Neural cell (in vitro differentiated cells): ENCODE data around the gene IP6K1. TPM values are rescaled to one million over a fixed set of nuclear protein-coding genes. Genes with fewer than 3 reads are reported as not detected.

Source experiments
- H2AFZ ChIP-seq: fragments of 200-600, 300-800 bp; sonication (generic), shearing (Covaris generic); 2 replicates; pipeline ENCODE4 v1.6.0; 2014; ENCODE audit warnings: low read depth, mild to moderate bottlenecking, antibody characterized with exemption, low read length, moderate library complexity
- H3F3A ChIP-seq: fragments of 200-600 bp; shearing (Covaris generic); 2 replicates; pipeline ENCODE4 v1.6.1; 2016; ENCODE audit warnings: mild to moderate bottlenecking, moderate library complexity, mixed read lengths, antibody characterized with exemption, low read length; ENCODE audit not compliant: insufficient read depth, poor library complexity, severe bottlenecking
- H3K27ac ChIP-seq: fragments of 200-600, 300-800 bp; sonication (generic), shearing (Covaris generic); 2 replicates; pipeline ENCODE4 v1.5.1; 2014; ENCODE audit warnings: mild to moderate bottlenecking, low read length, moderate library complexity
- H3K27me3 ChIP-seq: fragments of 300-800, 200-600 bp; sonication (generic), shearing (Covaris generic); 2 replicates; pipeline ENCODE4 v1.6.0; 2014; ENCODE audit warnings: mild to moderate bottlenecking, low read depth, low read length, moderate library complexity; ENCODE audit not compliant: insufficient read depth
- H3K36me3 ChIP-seq: fragments of 300-800, 200-600 bp; sonication (generic), shearing (Covaris generic); 2 replicates; pipeline ENCODE4 v1.5.1; 2014; ENCODE audit warnings: mild to moderate bottlenecking, antibody characterized with exemption, low read length, moderate library complexity; ENCODE audit not compliant: insufficient read depth
- H3K4me2 ChIP-seq: fragments of 300-800, 200-600 bp; sonication (generic), shearing (Covaris generic); 2 replicates; pipeline ENCODE4 v1.6.0; 2014; ENCODE audit warnings: mild to moderate bottlenecking, low read length
- H3K4me3 ChIP-seq: fragments of 300-800, 200-600 bp; sonication (generic), shearing (Covaris generic); 2 replicates; pipeline ENCODE4 v1.5.1; 2014; ENCODE audit warnings: mild to moderate bottlenecking, low read length, moderate library complexity
- H3K79me2 ChIP-seq: fragments of 200-600 bp; shearing (Covaris generic); replicated peaks from 2 replicates; pipeline ENCODE4 v1.6.0; 2014; ENCODE audit warnings: mild to moderate bottlenecking, low read length, moderate library complexity; ENCODE audit not compliant: insufficient read depth
- H3K9ac ChIP-seq: fragments of 300-800, 200-600 bp; sonication (generic), shearing (Covaris generic); 2 replicates; pipeline ENCODE4 v1.6.1; 2016; ENCODE audit warnings: mild to moderate bottlenecking, low read length, mixed read lengths
- H3K9me2 ChIP-seq: fragments of 200-600 bp; shearing (Covaris generic); 2 replicates; pipeline ENCODE4 v1.6.1; 2016; ENCODE audit warnings: mild to moderate bottlenecking, low read length, mixed read lengths; ENCODE audit not compliant: insufficient read depth
- H3K9me3 ChIP-seq: fragments of 200-600, 300-800 bp; sonication (generic), shearing (Covaris generic); 2 replicates; pipeline ENCODE4 v1.6.1; 2016; ENCODE audit warnings: mild to moderate bottlenecking, mixed run types, low read length, moderate library complexity, mixed read lengths
- H4K20me1 ChIP-seq: fragments of 200-600 bp; shearing (Covaris generic); 2 replicates; pipeline ENCODE4 v1.6.1; 2016; ENCODE audit warnings: mild to moderate bottlenecking, mixed run types; ENCODE audit not compliant: insufficient read depth
- CTCF ChIP-seq: fragments of 450-650 bp; IDR thresholded peaks from 2 replicates; pipeline ENCODE4 v1.5.1; 2014; ENCODE audit warnings: antibody characterized with exemption, mild to moderate bottlenecking, moderate library complexity; ENCODE audit not compliant: poor library complexity, severe bottlenecking
- EP300 ChIP-seq: fragments of 450-650 bp; conservative IDR thresholded peaks from 2 replicates; pipeline ENCODE4 v1.6.1; 2014; ENCODE audit warnings: antibody characterized with exemption, mild to moderate bottlenecking, moderate library complexity; ENCODE audit not compliant: poor library complexity, severe bottlenecking
- EZH2 ChIP-seq: fragments of 200-600, 300-800 bp; shearing (Covaris generic), sonication (generic); IDR thresholded peaks from 2 replicates; pipeline ENCODE4 v1.6.1; 2014; ENCODE audit warnings: antibody characterized with exemption, low read length, borderline replicate concordance, mild to moderate bottlenecking; ENCODE audit not compliant: insufficient read depth, poor library complexity, severe bottlenecking
- MXI1 ChIP-seq: fragments of 450-650 bp; conservative IDR thresholded peaks from 2 replicates; pipeline ENCODE4 v1.6.1; 2014; ENCODE audit warnings: antibody characterized with exemption, mild to moderate bottlenecking; ENCODE audit not compliant: poor library complexity, severe bottlenecking
- POLR2AphosphoS5 ChIP-seq: IDR thresholded peaks from 2 replicates; pipeline ENCODE4 v1.6.1; 2012
- RAD21 ChIP-seq: fragments of 450-650 bp; conservative IDR thresholded peaks from 2 replicates; pipeline ENCODE4 v1.6.1; 2014; ENCODE audit warnings: antibody characterized with exemption, mild to moderate bottlenecking, moderate library complexity
- REST ChIP-seq: IDR thresholded peaks from 2 replicates; pipeline ENCODE4 v1.6.1; 2012; ENCODE audit warnings: borderline replicate concordance
- SMC3 ChIP-seq: fragments of 450-650 bp; conservative IDR thresholded peaks from 2 replicates; pipeline ENCODE4 v1.6.1; 2014; ENCODE audit warnings: antibody characterized with exemption, mild to moderate bottlenecking, moderate library complexity; ENCODE audit not compliant: poor library complexity
- TAF1 ChIP-seq: IDR thresholded peaks from 2 replicates; pipeline ENCODE4 v1.6.1; 2012; ENCODE audit warnings: low read depth
- polyA plus RNA-seq: library from polyadenylated mRNA; depleted of rRNA; stranded (reverse); fragments of >200 nt; gene quantifications from 2 replicates; pipeline ENCODE4 v1.2.3, GENCODE V29; 2014

Gene IP6K1
- polyA plus RNA-seq, 1 donor from 2014 or later = 52.7 TPM

GRCh38 chr3:49718858-49719213 lies 67.5 kb downstream of the IP6K1 start:
- no peaks in the 10 kb centered on the region for H3K9me3 ChIP-seq
- H3K36me3 ChIP-seq = peaks cover 3% of the 10 kb centered on the region
- no peaks in the 10 kb centered on the region for H3F3A ChIP-seq
- H3K4me3 ChIP-seq = peak overlapping the region; percentile 72
- peak overlapping the region; percentile 30 for H3K9ac ChIP-seq
- peak overlapping the region; percentile 41 for H3K4me2 ChIP-seq
- TF ChIP-seq REST = no peak
- TF ChIP-seq EZH2 = no peak
- no peak for TF ChIP-seq POLR2AphosphoS5
- no peak for TF ChIP-seq CTCF
- no peak for TF ChIP-seq EP300
- no peak for TF ChIP-seq TAF1
- no peak for TF ChIP-seq MXI1
- TF ChIP-seq SMC3 = no peak
- TF ChIP-seq RAD21 = no peak
- H3K79me2 ChIP-seq = no peaks in the 10 kb centered on the region
- no peak overlapping the region for H2AFZ ChIP-seq
- no peaks in the 10 kb centered on the region for H3K27me3 ChIP-seq
- H3K9me2 ChIP-seq = no peaks in the 10 kb centered on the region
- H3K27ac ChIP-seq = peak overlapping the region; percentile 28
- H4K20me1 ChIP-seq = no peaks in the 10 kb centered on the region

- Histone ChIP-seq H3K9me3 (no peaks in the 10 kb centered on the region), H4K20me1 (no peaks in the 10 kb centered on the region), H3K9ac (no peak overlapping the region), H3K79me2 (no peaks in the 10 kb centered on the region), H2AFZ (no peak overlapping the region), H3K4me3 (peak overlapping the region; percentile 72), H3K27ac (no peak overlapping the region), H3K27me3 (no peaks in the 10 kb centered on the region), H3K4me2 (no peak overlapping the region), H3F3A (no peaks in the 10 kb centered on the region), H3K36me3 (peaks cover 3% of the 10 kb centered on the region), H3K9me2 (no peaks in the 10 kb centered on the region)
- no peak for TF ChIP-seq POLR2AphosphoS5
- no peak for TF ChIP-seq TAF1
- no peak for TF ChIP-seq CTCF
- TF ChIP-seq EP300 = no peak
- TF ChIP-seq EZH2 = no peak
- no peak for TF ChIP-seq RAD21
- TF ChIP-seq REST = no peak
- no peak for TF ChIP-seq SMC3
- TF ChIP-seq MXI1 = no peak
Measured at GRCh38 chr3:49717959-49718857, 68.1 kb downstream of the IP6K1 start.
